ENCODE results near the gene SLC7A5. TPM values are rescaled to one million over a fixed set of nuclear protein-coding genes. Genes with fewer than 3 reads are reported as not detected.

The SLC7A5 gene
- total and polyA plus RNA-seq, 2 of the 13 experiments (the other 11 are each of a cell fraction or from before 2014, with no cell fraction given) = 79.6 to 155 TPM

GRCh38 chr16:87815567-87815966 lies 53.7 kb downstream of the SLC7A5 start (continued):
- no peak for TF ChIP-seq ELK4 (CRISPR knock-in tag; IDR thresholded peaks at IDR 0.05; ENCODE audit: borderline replicate concordance)
- peak; percentile 84 for TF ChIP-seq XRCC5 (optimal IDR thresholded peaks at IDR 0.05; ENCODE audit: low read length)
- no peak for TF ChIP-seq ZSCAN21 (CRISPR knock-in tag; IDR thresholded peaks at IDR 0.05; ENCODE audit: borderline replicate concordance)
- TF ChIP-seq ARID4A (CRISPR knock-in tag; IDR thresholded peaks at IDR 0.05; ENCODE audit: borderline replicate concordance) = peak; percentile 66; the same call in 1 of the 2 replicates
- no peak; the same call in 1 of the 2 replicates for TF ChIP-seq BATF2 (CRISPR knock-in tag; IDR thresholded peaks at IDR 0.05)
- no peak for TF ChIP-seq ZNF567 (CRISPR knock-in tag; IDR thresholded peaks at IDR 0.05; ENCODE audit: borderline replicate concordance)
- TF ChIP-seq ZNF670 (CRISPR knock-in tag; IDR thresholded peaks at IDR 0.05; ENCODE audit: borderline replicate concordance) = no peak
- 0 out of 2 replicates have a peak, but pooled peaks have one; percentile 66 for TF ChIP-seq ZNF619 (CRISPR knock-in tag; IDR thresholded peaks at IDR 0.05)
- no peak for TF ChIP-seq ZNF660 (CRISPR knock-in tag; IDR thresholded peaks at IDR 0.05; ENCODE audit: borderline replicate concordance, low read depth)
- TF ChIP-seq ZNF709 (CRISPR knock-in tag; IDR thresholded peaks at IDR 0.05) = no peak
- TF ChIP-seq STAG1 (CRISPR knock-in tag; IDR thresholded peaks at IDR 0.05) = peak; percentile 77
- no peak for TF ChIP-seq ZIK1 (CRISPR knock-in tag; IDR thresholded peaks at IDR 0.05; ENCODE audit: borderline replicate concordance, low read depth)
- no peak for TF ChIP-seq KDM1A (CRISPR knock-in tag; IDR thresholded peaks at IDR 0.05)
- TF ChIP-seq SNAPC2 (CRISPR knock-in tag; IDR thresholded peaks at IDR 0.05) = no peak
- TF ChIP-seq HNRNPLL (IDR thresholded peaks at IDR 0.05; ENCODE audit: low read depth, low read length, poor library complexity, severe bottlenecking) = no peak
- 0 out of 2 replicates have a peak, but pooled peaks have one; percentile 37 for TF ChIP-seq MXD4 (CRISPR knock-in tag; IDR thresholded peaks at IDR 0.05)
- TF ChIP-seq HDAC6 (IDR thresholded peaks at IDR 0.05; ENCODE audit: low read depth, low read length) = no peak
- TF ChIP-seq, protein P1, sequence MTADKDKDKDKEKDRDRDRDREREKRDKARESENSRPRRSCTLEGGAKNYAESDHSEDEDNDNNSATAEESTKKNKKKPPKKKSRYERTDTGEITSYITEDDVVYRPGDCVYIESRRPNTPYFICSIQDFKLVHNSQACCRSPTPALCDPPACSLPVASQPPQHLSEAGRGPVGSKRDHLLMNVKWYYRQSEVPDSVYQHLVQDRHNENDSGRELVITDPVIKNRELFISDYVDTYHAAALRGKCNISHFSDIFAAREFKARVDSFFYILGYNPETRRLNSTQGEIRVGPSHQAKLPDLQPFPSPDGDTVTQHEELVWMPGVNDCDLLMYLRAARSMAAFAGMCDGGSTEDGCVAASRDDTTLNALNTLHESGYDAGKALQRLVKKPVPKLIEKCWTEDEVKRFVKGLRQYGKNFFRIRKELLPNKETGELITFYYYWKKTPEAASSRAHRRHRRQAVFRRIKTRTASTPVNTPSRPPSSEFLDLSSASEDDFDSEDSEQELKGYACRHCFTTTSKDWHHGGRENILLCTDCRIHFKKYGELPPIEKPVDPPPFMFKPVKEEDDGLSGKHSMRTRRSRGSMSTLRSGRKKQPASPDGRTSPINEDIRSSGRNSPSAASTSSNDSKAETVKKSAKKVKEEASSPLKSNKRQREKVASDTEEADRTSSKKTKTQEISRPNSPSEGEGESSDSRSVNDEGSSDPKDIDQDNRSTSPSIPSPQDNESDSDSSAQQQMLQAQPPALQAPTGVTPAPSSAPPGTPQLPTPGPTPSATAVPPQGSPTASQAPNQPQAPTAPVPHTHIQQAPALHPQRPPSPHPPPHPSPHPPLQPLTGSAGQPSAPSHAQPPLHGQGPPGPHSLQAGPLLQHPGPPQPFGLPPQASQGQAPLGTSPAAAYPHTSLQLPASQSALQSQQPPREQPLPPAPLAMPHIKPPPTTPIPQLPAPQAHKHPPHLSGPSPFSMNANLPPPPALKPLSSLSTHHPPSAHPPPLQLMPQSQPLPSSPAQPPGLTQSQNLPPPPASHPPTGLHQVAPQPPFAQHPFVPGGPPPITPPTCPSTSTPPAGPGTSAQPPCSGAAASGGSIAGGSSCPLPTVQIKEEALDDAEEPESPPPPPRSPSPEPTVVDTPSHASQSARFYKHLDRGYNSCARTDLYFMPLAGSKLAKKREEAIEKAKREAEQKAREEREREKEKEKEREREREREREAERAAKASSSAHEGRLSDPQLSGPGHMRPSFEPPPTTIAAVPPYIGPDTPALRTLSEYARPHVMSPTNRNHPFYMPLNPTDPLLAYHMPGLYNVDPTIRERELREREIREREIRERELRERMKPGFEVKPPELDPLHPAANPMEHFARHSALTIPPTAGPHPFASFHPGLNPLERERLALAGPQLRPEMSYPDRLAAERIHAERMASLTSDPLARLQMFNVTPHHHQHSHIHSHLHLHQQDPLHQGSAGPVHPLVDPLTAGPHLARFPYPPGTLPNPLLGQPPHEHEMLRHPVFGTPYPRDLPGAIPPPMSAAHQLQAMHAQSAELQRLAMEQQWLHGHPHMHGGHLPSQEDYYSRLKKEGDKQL (CRISPR knock-in tag; IDR thresholded peaks at IDR 0.05; ENCODE audit: low read depth) = no peak
